ENCODE data around the gene LGALS1.

GRCh38 chr22:37696657-37697537 lies 21.5 kb downstream of the LGALS1 start, which contains the start of gene TRIOBP:
- TF ChIP-seq ATF3 (IDR thresholded peaks at IDR 0.05) (no peak), CTCF (IDR thresholded peaks at IDR 0.05; ENCODE audit: low read depth, low read length, missing input control) (peak; percentile 31), FOXA2 (IDR thresholded peaks at IDR 0.05) (no peak), ZBTB33 (IDR thresholded peaks at IDR 0.05) (no peak), MAX (IDR thresholded peaks at IDR 0.05) (no peak), TAF1 (conservative IDR thresholded peaks at IDR 0.05) (no peak), FOXA1 (IDR thresholded peaks at IDR 0.05) (no peak), EGR1 (IDR thresholded peaks at IDR 0.05; ENCODE audit: low read depth in 2 of 2) (no peak)
